Measurements from ENCODE around the gene MAP4K4.

Gene MAP4K4

DNA sequence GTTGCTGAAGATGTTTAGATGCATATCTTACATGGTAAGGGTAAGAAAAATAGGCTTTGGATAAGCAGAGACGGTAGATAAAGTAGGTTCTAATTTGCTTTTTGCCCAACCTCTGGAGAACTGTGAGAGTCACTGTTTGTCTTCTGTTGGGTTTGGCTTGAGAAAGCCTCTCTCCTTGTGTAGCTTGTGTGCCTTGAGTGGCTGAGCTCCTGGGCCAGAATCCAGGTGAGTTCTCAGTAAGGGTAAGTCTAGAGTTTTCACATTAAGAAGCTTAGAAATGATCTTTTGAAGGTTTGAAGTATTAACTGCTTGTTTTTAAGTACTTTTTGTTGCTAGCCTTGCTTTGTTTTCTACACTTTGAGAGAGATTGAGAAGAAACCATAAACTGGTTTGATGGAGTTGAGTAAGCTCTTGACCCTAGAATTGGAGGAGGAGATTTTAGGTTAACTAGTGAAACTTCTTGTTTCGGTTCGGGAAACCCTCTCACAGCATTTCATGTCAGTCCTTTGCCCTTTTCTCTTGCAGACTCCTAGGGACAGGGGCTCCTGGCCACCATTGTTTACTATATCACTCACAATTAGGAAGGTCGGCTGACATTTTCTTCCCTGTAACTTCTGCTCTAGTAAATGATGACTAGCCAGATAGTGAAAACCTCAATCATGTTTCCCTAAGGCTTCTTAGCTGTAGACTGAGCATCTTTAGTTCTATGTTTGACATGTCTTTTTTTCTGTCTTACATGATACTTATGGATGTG is 26.0 kb downstream of the MAP4K4 start:
- DNase-seq (ENCODE audit: low read depth) = no peak

DNA sequence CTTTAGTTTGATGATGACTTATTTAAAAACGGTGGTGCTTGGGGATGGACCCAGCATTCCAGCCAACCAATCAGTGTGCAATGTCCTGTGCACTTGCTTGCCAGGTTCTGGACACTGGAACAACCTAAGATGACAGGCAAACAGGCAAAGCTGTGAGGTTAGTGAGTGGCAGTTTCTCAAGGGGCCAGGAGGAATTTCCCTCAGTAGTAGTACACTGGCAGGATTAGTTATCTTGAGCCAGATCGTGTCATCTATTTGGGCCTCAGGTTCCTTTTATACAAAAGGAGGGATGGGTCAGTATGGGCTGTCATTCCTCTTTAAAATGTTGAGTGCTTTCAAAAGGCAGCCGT is 26.6 kb downstream of the MAP4K4 start:
- DNase-seq (ENCODE audit: low read depth) = no peak

DNA sequence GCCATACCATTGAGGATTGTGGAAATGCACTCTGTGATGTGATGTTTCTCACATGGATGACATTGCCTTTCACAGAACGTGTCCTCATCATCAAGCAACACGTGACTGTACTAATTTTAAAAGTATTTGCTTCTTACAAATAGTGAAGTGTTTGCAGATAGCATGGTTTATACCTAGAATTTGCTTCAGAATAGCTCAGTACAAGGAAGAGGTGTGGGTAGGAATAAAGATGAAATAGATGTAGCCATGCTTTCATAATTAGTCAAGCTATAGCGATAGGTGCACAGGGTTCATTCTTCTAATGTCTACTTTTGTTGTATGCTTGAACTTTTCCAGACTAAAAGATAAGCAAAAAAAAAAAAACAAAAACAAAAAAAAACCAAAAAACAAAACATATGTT is 27.5 kb downstream of the MAP4K4 start:
- no peak for DNase-seq (ENCODE audit: low read depth)

DNA sequence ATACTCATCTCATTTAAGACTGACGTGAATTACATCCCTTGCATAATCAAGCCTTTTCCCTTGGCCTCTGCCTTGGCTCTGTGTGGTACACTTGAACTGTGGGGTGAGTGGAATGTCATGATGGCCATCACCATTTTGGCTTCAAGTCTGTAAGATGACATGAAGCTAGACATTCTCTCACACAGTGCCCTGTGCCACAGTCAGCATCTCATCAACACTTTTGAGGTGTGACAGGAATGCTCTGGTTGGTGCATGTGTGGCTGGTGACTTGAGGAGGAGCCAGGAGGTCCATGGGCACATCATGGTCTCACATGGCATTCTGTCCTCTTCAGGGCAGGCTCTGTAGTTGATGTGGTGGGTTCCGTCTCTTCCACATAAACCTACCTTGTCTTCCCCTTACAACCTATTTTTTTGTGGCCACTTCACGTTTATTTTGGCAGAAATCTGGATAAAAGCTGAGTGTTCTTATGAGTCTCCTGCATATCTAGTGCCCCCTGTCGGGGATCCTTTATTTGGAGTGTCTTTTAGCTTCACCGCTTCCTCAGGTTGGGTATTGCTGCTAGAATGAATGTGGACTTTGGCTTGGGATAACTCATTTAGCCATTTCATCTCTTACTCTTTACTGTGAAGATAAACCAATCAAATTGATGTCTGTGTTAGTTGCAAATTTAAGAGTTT is 28.1 kb downstream of the MAP4K4 start:
- DNase-seq (ENCODE audit: low read depth) = no peak

DNA sequence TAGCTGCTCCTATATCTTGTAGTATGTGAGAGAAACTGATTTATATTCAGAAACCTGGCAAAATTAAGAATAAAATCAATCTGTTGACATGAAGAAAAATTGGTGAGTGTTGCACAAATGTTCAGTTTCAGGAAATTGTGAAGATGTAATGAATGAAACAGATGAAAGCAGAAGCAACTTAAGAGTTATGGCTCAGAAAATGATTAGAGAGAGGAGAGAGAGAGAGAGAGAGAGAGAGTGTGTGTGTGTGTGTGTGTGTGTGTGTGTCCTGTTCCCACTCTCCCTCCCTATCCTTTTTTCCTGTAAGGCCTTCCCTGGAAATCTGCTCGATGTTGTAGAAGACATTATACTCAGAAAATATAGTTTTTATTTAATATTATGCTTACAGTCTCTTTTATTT is 31.4 kb downstream of the MAP4K4 start:
- DNase-seq (ENCODE audit: low read depth) = no peak

DNA sequence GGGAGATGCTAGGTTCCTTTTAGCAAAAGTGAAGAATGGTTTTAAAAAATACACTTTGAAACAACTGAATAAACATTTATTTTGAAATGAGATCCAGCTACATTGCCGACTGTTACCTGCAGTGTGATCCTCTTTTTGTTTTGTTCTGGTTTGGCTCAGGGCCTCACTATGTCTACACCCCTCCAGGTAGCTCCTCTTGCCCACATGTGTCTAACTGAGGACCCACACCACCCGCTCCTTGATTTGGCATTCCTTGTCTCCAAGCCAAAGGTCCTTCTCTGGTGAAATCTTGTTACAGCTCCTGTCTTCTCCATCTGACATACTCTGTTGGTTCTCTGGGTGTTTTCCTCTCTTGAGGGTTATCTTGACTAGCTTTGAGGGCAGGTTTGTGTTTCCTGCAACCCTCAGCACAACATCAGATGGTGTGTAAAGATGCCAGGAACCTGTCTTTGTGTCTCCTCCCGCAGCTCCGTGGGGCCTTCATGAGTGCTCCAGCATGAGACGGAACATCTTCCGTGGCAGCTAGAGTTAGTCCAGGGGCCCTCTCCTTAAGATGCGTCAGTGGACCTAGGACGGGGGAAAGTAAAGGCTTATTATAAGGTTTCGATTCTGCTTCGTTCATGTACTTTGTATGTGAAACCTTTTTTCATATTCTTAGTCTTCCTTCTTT is 32.1 kb downstream of the MAP4K4 start:
- no peak for DNase-seq (ENCODE audit: low read depth)

DNA sequence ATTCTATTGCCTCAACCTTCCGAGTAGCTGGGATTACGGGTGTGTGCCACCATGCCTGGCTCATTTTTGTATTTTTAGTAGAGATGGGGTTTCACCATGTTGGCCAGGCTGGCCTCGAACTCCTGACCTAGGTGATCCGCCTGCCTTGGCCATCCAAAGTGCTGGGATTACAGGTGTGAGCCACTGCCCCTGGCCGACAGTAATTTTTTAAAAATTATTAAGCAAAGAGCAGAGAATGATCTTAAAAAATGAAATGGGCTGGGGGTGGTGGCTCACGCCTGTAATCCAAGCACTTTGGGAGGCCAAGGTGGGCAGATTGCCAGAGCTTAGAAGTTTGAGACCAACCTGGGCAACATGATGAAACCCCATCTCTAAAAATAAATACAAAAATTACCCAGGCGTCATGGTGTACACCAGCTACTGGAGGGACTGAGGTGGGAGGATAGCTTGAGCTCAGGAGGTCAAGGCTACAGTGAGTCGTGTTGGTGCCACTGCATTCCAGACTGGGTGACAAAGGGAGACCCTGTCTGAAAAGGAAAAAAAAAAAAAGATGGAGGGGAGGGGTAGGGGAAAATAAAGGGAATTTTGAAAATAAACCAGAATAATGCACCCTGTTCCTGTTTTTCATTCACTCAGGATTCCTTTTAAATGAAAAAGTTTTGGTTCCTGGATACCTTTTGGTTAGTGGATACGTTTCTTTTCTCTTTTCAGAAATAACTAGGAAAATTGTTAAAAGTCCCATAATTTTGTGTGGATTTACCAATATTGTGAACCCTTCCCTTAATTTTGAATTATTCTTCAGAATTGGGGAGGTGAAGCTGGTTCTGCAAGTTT is 33.9 kb downstream of the MAP4K4 start:
- no peak for DNase-seq (ENCODE audit: low read depth)

DNA sequence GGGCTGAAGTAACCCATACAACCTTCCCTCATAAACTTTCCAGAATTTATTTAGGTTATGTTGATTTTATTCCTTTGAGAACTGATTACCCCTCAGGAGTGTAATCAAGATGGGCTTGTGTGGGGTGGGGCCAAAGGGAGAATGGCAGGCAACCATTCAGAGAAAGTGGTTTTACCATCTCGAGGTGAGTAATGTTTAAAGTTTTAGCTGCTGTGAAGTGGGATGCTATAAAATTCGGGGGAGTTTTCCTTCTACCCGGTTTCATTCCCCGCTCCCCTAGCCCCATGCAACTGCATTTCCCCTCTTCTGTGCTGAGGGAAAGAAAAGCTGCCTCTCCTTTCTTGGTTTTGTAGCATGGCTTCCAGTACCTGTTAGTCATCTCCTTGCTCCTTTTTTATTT is 34.7 kb downstream of the MAP4K4 start:
- no peak for DNase-seq (ENCODE audit: low read depth)

DNA sequence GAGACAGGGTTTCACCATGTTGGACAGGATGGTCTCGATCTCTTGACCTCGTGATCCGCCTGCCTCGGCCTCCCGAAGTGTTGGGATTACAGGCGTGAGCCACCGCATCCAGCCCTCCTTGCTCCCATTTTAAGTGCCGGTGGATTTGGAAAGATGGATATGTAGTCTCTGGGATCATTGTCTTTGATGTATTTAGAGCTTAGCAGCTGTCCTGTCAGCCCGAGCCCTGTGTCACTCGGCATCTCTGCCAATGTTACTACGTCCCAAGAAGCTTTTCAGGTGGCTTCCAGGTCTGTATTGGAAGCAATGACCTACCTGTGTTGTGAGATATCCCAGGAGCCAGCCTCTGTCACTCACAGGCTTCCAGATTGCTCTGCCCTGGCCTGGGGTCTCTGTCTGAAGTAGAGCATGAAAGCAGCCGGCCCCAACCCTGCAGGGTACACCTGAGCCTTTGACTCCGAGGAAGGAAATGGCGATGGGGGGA is 35.3 kb downstream of the MAP4K4 start:
- DNase-seq (ENCODE audit: low read depth) = no peak

DNA sequence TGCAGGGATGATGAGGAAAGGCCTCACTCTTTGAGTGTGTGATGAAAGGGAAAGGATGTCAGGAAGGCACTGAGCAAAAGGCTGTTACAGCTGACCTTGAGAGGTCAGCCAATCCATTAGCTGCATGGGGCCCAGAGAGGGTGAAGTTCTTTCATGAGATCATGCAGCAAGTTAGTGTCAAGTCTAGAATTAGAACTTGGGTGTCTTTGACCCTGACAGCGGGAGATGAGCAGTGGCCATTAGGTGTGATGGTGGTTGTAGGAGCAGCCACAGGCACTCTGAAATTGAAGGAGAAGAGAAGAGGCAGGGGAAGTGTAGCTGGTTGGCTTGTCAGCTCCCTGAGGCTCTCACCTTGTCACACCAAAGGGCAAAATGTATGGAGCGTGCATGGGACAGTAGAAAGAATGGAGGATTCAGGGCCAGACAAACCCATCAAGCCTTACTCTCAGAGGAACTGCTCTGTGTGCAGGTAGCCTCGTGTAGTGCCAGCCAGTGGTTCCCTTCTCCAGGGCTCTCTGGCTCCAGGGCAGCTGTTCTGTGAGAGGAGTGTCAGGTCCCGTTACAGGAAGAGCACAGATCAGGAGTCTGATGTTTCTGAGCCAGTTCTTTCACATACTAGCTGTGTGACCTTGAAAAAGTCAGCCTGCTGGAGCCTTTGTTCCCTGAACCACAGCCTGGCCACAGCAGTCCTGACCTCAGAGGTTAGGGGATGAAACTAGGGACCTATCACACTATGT is 35.9 kb downstream of the MAP4K4 start:
- no peak for DNase-seq (ENCODE audit: low read depth)

DNA sequence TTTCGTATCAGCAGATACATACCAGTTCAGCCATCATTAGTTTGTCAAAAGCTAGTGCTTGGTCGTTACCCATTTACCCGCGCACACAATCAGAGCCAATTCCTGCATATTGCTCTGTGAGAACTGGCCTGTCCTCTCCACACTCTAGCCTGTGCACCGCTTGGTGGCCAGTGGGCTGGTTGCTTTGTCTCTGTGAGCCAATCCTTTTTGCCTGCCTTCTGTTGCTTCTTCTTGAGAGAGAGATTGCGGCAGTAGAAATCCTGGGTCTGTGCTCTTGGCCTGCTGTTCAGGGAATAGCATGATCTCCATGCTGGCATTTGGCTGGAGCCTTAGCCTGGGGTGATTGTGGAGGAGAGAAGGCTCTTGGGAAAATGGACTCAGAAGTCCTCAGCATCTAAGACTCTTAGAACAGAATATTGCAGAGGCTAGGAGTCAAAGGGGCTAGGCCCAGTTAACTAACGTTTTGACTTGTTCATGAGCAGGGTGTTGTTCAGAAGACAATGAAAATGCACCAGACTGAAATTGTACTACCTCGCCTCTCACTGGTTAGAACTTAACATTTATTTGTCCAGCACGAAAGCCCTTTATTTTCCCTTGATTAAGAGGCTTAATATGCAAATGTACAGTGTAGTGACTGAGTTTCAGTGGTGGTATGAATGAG is 37.1 kb downstream of the MAP4K4 start:
- DNase-seq (ENCODE audit: low read depth) = no peak

DNA sequence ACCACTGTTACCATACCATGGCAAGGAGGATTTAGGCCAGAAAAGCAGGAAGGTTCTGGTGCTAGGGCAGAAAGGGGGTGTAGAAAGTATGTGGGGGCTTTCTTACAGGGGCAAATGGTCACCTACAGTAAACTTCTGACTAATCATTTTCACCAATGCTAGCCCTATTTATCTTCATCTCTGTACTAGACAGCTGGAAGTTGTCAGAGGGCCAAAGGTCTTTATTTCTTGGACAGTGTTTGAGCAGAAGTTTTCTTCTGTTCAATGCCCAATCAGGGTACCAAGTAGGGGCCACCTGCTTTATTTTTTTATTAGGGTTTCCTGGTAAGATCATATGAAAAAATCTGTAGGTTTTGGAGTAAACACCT is 37.6 kb downstream of the MAP4K4 start:
- DNase-seq (ENCODE audit: low read depth) = no peak

DNA sequence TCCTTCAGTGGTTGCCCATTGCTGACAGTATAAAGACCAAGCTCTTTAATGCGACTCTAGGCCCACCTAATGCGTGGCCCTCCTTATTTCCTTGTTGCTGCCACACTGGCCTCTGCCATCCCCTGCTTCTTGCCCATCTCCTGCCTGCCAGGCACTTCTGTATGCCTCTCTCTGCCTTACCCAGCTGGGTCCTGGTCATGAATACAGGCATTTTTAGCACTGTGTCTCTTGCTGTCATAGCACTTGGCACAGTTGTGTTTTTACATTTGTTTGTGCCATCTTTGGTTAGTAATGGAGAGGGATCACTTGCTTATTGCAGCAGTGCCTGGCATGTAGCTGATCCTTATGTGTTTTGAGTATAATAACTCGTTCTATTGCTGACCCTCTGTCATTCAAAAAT is 38.7 kb downstream of the MAP4K4 start:
- DNase-seq (ENCODE audit: low read depth) = no peak

DNA sequence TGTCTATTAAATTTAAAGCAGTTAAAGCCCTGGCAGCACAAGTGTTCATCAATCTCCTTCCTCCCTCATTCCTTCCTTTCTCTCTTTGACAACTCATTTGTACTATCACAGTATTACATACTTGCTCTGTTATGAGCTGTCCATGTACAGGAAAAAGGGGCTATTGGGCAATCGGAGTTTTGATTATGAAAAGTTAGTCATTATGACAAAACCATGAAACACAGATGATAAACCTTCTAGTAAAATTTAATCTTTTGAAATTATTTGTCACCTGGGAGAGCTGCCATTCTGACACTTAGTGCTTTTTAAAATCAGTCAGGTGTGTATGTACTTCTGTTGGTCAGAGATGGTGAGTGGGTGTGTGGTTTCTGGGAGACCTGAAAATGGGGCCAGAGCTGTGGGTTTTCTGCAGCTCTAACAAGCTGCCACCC is 39.4 kb downstream of the MAP4K4 start:
- peak; percentile 85 for DNase-seq (ENCODE audit: low read depth)

DNA sequence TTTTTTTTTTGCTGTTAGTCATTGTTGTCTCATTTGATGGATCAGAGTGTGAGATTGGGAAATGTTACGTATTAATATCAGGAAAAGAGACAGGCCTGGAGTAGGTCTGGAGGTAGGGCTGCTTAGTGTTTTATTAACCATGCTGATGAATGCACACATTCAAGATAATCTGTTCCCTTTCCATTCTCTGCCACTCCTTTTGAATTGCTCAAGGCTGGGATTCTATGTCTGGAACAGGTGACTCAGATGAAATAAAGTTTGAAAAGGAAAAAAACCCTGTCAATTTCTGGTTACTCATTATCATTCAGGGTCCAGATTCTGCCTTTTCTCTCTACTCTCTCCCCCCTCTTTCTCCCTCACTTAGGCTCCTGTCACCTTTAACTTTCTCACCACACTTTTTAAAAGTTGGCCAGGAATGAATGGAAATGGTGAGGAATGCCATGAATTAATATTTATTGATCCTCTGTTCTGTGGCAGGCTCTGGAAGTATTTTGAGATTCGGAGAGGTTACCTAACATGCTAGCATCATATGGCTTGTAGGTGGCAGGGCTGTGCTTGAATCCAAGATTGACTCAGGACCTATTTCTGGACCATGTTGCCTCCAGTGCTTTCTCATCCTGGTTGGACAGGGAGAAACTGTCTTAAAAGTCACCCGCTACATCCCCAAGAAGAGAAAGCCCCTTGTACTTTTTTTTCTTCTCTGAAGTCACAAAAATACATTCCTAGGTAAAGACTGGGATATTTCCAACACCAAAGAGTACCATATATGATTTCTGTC is 40.2 kb downstream of the MAP4K4 start:
- no peak for DNase-seq (ENCODE audit: low read depth)

DNA sequence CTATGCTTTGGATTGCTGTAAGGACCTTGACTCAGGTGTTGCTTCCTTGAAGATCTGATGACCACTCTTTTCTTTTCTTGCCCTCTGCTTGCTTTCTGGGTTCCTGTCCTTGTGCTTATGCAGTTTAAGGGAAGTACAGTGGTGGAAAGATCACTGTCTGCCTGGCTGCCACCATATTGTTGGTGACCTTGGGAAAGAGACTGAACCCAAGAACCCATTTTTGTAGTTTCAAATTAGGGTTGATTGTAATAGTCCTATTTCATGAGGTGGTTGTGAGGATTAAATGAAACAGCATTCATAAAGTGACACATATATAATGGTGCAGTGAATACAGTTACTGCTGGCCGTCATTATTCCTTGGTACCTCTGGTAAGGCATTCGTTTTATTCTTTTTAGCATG is 41.1 kb downstream of the MAP4K4 start:
- DNase-seq (ENCODE audit: low read depth) = no peak

DNA sequence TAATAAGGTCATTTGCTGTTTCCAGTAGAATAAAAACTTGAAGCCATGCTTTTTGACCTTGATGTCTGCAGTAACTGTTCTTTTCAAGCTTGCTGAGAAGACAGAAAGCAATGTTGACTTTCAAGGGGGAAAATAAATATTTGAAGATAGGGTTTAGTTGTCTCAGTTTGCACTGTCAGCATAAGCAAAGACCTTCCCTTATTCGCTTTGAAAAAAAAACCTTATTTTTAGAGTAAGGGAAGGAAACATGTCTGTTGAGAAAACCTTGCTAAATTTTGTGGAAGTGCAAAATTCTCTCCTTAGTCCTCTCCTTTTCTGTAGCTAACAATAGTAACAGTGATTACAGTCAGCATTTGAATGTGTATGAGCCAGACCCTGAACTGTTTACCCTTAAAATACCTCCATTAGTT is 43.1 kb downstream of the MAP4K4 start:
- DNase-seq (ENCODE audit: low read depth) = no peak

DNA sequence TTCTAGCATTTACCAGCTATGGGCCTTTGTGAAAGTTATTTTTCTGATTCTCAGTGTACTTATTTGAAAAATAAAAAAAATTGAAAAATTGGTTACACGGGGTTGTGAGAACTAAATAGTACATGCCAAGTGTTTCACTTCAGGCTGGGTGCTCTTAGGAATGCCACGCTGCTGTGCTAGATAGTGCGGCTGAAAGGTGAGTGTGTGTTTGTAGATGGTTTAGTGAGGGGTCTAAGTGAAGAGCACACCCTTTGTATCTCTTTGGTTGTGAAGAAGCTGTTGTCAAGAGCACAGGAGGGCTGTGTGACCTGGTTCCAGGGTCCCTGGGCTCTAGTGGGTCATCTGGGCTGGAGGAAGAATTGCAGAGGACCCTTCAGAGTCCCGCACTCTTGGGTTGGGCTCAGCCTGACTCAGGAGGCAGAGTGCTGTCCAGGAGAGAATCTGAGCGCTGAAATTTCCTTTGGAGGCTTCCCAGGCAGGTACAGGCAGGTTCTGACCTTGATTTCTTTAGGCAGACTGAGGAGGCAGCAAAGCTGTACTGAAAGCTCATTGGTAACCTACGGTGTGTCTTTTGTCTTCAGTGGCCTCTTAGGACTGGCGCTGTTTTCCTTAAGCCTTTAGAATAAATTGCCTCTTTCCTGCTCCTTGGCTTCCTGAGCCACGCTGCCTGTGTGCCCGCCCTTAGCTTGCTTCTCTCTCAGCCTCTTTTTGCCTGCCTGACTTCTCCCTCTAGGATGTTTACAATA is 44.4 kb downstream of the MAP4K4 start:
- no peak for DNase-seq (ENCODE audit: low read depth)

DNA sequence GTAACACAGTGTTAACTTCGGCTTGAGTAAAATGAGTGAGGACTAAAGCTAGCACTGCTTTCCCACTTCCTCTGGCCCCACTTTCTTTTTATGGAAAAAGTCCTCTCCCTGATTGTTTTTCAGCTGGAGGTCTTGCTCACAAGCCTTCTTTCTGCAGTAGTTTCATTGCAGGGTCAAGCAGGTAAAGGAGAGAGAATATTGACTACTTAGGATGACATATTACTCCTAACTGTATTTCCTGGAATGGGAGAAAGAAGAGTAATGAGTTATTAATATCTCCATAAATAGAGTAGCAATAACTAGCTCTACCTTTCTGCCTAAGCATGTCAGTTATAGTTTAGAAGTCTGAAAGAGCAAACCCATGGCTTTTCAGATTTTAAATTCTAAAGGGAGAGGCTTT is 45.0 kb downstream of the MAP4K4 start:
- DNase-seq (ENCODE audit: low read depth) = no peak

DNA sequence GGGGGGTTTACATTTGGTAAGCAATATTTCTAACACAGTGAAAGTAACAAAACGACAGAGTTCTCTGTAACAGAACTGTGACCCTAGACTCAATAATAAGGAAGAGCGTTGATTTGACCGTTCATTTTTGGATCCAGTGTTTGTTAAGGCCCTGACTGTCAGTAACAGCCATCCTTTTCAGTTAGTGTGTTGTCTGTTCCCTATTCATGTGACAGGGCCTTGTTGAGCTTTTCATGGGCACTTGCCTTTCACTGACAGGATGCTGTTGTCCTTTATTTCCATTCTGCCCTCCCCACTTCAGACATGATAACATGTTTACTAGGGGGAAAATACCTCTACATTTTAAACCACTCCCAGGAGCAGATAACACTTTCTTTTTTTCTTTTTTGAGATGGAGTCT is 45.8 kb downstream of the MAP4K4 start:
- DNase-seq (ENCODE audit: low read depth) = no peak
